ENCODE data around the gene RNF150.
"Not testable (repeated sequence)": the region's sequence is repeated elsewhere in the genome, so short reads cannot be mapped to it uniquely, and the experiment has no call there.

RNF150 gene

DNA sequence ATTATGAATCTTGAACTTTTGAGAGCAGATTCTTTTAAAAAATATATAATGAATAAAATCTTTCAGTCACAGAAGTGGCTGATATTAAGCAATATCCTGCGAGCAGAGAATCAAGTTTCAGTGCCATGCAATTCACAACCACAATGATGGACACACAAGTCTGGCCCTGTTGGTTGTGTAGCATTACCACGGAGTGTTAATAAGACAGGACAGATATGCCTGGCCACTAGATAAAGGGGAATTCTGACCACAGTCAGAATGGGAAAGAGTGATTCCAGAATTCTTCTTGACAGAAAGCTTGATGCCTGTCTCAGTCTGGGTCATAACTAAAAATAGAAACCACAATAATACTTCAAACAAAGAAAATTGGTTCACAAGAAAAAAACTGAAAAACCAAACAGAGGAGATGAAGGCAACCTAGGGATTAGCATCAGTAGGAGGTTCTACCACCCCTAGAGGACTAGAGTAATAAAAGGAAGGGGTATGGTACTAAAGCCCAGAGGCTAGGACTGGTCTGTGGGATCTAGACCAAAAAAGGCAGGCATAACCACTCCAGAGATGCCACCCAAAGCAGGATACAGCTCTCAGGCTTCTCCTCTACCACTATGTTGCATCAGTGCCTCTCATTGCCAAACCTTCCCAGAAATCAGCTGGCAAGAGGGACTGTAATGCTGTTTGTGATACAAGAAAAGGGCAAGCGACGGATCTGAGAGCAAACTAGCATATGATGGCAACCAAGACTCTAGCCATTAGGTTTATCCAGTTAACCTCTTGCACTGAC, 59.0 kb downstream of the RNF150 start:
- DNase-seq: no peak

DNA sequence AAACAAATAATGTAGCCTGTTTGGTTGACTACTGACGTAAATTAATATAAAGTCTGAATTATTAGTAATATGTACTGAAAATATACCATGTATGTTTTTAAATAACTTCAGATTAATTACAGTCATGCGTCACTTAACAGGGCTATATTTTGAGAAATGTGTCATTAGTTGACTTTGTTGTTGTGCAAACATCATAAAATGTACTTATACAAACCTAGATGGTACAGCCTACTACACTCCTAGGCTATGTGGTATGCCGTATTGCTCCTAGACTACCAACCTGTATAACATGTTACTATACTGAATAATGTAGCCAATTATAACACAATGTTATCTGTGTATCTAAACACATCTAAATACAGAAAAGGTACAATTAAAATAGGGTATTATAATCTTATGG, 66.6 kb downstream of the RNF150 start:
- no peak for DNase-seq

DNA sequence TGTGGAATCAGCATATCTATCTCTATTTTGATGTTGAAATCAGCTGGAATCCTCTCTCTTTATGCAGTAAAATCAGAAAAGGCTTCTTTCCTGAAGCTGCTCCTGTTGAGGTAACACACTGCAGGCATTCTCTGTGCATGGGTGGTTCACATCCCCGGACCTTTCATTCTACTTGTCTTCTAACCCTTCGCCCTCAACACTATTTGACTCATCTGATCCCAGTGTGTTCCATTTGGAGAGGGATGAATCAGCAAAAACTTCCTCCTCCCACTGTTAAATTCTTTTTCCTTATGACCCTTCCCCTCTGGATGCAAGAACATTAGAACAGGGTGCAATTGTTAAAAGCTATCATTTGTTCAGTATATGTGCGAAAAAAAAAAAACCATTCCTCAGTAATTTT, 67.4 kb downstream of the RNF150 start:
- DNase-seq: no peak

DNA sequence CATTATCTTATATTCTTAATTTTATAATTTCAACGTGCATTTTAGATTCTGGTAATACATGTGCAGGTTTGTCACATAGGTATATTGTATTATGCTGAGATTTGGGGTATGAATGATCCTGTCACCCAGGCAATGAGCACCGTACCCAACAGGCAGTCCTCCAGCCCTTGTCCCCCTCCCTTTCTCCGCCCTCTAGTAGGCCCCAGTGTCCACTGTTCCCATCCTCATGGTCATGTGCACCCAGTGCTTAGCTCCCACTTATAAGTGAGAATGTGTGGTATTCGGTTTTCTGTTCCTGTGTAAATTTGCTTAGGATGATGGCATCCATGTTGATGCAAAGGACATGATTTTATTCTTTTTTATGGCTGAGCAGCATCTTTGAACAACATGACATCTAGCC, 70.6 kb downstream of the RNF150 start:
- DNase-seq: no peak

DNA sequence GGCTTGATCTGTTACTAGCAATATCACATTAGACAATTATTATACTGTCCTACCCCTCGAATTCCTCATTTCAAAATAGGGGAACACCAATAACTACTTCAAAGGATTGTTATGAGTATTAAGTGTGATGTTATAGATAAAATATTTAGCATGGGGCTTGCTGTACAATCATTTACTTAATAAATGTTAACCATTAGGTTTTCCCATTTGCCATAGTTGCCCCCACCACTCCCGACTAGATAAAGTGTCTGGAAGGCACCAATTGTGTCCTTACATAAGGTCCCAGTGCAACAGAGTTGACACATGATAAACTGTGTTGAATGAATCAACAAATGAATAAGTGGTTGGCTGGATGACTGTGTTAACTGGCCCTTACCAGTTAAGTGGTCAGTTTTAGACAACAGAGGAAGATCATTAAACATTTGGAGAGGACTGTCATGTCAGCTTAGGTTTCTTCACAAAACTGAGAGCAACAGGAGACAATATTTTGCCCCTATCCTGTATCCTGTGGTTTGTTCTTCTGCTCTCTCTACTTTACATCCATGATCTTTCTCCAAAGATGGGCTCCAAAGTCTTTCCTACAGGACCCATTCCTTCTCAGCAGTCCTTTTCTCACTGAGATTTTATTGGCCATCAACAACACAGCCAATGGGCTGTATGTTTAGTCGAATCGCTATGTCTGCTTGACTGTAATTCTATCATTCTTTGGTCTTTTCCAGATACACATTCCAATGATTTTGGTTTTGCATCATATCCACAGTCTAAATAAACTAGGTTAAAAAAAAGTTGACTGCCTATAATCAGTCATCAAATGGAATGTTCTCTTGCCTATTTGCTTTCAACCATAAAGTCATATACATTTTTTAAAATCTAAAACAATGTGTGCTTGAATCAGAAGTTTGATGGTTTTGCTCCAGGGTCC, 74.4 kb downstream of the RNF150 start:
- DNase-seq: peak; percentile 91

DNA sequence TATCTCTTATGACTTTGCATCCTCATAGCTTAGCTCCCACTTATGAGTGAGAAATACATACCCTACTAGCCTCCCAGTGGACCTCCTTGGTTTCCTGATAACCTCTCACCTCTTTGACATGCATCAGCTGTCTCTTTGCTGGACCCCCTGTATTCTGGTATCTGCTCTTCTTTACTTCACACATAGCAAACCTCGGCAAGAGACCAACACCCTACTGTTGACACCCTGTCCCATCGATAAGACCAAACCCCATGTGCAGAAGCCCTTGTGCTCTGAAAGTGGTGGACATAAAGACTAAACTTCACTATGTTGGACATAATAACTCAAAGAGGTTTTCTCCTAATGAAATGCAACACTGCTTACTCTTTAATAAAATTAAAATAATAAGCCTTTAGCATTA, 75.7 kb downstream of the RNF150 start:
- no peak for DNase-seq

DNA sequence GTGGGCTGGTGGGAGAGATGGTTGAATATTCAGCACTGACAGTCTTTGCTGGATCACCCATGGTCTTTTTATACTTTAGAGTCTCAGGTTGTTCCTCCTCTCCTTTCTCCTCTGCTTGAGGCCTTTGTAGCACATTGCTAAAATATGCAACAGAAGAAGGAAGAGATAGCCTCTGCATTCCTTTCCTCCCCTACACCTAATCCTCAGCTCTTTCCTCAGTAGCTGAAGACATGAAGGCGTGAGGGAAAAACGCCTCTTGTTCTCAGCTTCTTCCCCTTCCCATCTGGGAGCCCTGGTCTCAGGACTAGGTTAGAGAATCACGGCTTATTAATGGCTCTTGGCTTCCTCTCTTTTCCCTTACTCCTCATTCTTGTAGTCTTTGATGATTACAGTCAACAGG, 76.8 kb downstream of the RNF150 start:
- DNase-seq: no peak

DNA sequence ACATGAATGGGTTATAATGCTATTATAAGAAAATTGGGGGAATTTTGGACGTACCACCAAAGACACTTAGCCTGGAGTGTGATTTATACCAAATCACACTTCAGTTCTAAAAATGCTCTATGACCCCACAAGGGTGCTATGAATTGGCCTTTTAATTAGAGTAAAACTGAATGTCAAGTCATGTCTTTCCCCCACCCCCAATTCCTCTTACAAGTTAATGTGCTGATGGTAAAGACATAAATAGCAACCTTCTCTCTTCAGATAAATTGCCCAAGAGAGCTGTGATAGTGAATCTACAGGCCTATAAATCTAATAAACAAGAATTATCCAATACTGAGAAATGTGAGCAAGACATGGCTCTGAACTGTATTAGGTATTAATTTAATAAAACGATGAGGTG, 78.8 kb downstream of the RNF150 start:
- DNase-seq: no peak

DNA sequence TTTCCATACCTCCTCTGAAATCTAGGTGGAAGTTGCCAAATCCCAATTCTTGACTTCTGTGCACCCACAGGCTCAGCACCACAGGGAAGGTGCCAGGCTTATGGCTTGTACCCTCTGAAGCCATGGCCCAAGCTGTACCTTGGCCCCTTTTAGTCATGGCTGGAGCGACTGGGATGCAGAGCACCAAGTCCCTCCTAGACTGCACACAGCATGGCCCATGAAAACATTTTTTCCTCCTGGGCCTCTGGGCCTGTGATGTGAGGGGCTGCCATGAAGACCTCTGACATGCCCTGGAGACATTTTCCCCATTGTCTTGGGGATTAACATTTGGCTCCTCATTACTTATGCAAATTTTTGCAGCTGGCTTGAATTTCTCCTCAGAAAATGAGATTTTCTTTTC, 82.3 kb downstream of the RNF150 start:
- DNase-seq: not testable (repeated sequence)

DNA sequence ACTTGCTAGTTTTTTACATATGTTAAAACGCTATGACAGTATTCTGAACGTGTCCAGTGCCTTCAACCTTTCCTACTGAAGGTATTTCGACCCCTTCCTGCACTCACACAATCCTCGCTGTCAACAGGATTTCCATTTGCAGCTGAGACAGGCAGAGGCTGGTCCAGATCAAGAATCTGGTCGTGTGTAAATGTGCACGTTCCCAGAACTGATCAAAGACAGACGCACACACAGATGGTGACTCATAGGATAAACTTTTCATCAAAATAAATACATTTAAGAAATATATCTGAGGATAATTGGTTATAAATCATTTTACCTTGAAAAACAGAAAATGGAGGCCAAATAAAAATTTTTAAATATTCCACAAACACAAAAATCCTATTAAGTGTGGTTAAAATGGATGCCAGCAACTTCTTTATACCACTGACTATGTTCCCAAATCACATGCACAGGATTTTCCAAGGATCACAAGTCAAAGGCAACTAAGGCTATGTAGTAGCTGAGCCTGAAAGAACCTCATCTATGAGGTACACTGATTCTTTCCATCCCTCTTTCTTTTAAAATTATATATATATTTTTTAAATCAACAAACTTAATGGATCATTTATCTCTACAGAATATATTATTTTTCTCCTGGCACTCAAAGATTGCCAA, 85.9 kb downstream of the RNF150 start:
- peak; percentile 90 for DNase-seq

DNA sequence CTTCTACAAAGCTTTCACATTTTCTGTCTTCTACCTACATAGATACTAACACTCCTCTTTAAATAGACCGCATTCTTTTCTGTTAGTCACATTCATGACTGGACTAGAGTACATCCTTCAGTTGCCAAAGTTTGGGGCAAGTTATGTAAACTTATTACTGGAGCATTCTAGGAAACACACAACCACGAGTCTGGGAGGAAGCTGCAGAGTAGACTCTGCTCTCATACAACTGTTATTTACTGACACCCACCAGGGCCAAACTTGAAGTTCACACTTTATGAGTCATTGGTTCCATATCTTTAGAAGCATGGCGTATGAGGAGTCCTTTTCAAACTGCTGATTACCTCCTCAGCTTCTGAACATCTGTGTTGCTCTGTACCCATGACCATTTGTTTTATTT, 87.0 kb downstream of the RNF150 start:
- peak; percentile 99 for DNase-seq

DNA sequence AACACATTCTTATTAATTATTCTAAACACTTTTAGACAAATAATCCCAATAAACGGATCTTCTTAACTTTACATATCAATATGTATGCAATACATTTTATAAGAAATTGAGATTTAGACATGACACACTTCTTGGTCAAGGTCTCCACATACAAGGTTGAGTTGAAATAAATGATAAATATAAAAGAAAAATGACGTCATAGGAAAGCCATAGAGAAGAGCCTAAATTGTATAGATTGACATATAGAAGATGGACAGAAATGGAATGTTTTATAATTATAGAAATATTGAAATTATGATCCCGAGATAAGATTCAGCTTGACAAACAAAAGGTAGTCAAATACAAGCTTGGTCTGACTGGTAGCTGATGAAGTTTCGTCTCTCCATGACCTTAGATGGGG, 87.4 kb downstream of the RNF150 start:
- DNase-seq: no peak

DNA sequence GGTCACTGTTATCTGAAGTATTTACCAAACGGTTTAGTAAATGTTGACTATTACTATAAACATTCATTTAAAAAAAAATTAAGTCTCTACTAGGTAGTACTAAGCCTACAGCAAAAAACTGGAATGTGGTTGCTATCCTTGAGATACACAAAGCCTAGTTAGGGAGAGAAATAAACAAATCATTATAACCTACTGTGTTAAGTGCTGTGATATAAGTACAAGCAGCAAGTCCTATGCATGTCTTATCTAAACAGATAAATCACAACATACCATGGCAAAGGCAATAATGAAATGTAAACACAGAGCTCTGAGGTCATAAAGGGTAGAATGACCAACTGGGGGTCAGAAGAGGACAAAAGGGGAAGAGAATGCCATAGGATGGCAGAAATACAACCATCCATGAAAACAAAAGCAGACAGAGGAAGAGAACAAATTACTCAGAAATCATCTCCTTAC, 92.2 kb downstream of the RNF150 start:
- no peak for DNase-seq

DNA sequence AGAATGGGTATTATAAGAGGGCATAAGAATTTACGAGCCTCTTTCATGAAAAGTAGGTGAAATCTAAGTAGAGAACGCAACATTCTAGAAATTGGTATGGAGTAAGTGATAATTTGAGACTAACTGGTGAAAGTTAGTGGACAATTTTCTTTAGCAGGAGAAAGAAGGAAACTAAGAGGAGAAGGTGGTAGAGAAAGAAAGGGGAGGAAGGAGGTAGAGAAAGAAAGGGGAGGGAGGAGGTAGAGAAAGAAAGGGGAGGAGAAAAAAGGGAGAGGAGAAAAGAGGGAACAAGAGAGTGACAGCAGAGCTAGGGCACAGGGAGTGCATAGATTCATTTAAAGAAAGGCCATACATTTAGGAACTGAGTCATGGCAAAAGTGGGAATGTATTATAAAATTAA, 94.1 kb downstream of the RNF150 start:
- no peak for DNase-seq

DNA sequence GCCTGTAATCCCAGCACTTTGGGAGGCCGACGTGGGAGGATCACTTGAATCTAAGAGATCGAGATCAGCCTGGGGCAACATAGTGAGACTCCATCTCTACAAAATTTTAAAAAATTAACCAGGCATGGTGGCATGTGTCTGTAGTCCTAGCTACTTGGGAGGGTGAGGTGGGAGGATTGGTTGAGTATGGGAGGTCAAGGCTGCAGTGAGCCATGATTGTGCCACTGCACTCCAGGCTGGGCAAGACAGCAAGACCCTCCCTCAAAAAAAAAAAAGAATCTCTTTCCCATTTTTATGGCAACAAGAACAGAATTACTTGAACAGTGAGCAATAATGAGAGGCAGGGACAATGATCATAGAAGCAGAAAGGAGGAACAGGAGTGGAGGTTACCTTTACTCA, 94.8 kb downstream of the RNF150 start:
- no peak for DNase-seq

DNA sequence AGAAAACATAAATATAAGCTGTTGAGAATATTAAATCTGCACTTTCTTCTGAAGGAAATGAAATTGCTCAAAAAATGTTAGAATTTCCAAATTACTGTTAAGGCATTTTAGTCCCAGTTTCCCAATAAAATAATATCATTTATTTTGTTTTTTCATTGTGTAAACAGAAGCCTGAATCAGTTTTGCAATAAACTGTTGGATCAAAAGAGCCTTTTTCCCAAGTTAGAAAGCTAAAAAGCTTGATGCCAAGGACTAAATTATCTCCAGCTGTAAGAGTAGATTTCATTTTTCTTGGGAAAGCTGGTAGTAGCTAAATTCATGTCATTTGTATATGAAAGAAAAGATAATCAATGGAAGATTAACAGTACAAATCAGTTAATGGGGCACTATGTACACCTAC, 95.8 kb downstream of the RNF150 start:
- DNase-seq: no peak

DNA sequence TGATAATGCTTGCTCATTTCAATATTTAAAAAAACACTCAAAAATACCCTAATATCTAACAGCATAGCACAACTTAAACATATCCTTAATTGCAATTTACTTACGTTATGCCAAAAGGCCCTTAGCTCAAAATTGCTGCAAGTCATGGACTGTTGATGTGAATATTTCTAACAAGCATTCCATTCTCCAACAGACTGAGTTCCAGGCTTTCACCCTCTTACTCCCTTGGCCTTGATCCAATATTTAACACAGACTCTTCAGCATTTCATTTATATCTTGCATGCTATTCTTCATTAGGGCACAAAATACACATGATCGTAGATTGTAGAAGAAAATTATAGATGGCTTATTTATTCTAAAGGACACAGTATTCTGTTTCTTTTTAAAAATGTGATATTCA, 96.5 kb downstream of the RNF150 start:
- DNase-seq: peak; percentile 38

DNA sequence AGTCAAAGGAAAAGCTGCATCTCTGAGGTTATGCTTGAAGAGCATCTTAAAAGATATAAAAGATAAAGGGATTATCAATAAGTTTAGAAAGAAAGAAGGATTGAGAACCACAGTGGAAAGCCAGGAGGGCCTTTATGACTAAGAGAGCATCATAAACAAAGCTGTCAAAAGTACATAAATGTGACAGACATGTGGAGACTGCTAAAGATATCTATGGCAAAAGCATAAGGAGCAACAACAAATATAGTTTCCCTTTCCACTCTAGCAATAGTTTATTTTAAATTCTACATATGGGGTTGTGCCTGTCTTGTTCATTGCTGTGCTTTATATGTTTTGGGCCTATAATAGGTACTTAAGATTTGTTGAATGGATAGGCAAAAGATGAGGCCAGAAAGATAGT, 97.3 kb downstream of the RNF150 start:
- no peak for DNase-seq

DNA sequence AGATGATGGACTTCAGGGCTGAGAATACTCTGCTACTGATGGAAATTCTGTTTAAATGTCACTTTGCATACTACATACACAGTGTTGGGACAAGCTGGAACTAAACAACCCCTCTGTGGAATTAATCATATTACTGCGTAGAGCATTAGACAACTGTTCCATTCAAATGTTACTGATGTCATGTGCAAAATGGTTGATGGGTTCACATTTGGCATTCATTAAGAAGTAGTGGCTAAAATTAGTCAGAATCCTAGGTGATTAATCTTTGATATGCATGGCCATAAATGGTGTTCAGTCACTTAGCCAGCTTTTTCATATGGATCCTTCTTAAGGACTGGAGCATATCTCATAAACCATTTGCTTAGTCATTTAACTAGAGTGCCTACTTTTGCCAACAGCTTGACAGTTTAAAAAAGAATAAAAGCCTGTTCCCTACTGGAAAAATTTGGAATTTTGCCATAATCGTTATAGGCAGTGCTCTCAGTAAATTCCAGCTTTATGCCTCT, 105.2 kb downstream of the RNF150 start:
- peak; percentile 98 for DNase-seq

DNA sequence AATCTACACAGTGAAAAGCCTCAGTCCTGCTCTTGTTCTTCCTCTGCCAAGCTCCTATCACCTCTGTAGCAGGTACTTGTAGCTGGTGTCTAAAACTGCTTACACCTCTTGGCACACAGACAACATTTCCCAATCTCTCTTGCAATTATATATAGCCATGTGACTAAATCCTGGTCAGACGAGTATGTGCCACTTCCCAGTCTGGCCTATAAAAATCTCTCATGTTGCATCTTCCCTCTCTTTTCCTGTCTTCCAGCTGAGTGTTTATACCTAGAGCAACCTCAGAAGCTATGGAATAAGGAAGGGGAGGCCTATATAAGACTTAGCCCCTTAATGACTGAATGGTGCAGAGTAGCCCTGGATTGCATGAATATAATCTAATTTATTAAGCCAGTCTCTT, 105.8 kb downstream of the RNF150 start:
- peak; percentile 73 for DNase-seq

DNA sequence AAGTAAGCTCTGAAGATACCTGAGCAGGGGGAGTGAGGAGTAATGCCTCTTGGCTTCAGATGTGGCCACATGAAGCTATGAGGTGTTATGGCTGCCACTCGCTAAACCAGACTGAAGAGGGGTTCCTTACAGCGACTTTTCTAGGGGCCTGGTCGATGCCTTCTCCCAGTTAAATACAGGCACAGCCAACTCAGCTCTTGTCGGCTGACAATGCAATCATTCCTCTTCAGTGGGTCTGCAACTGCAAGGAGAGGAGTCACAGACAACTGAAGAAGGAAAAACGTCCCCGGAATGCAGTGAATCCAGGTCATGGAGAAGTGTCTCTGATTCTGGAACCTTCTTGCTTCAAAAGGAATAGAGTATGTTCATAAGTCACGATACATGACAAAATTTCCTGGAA, 106.4 kb downstream of the RNF150 start:
- DNase-seq: peak; percentile 39

DNA sequence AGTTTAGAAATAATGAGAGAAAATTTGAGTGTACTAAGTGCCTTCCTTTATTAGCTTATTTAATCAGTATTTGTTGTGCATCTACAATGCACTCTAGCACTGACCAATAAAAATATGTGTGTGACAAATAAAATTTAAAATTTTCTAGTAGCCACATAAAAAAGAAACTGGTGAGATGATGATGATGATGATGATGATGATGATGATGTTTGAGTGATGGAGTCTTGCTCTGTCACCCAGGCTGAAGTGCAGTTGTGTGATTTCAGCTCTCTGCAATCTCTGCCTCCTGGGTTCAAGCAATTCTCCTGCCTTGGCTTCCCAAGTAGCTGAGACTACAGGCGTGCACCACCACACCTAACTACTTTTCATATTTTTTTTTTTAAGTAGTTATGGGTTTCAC, 110.2 kb downstream of the RNF150 start:
- DNase-seq: no peak

DNA sequence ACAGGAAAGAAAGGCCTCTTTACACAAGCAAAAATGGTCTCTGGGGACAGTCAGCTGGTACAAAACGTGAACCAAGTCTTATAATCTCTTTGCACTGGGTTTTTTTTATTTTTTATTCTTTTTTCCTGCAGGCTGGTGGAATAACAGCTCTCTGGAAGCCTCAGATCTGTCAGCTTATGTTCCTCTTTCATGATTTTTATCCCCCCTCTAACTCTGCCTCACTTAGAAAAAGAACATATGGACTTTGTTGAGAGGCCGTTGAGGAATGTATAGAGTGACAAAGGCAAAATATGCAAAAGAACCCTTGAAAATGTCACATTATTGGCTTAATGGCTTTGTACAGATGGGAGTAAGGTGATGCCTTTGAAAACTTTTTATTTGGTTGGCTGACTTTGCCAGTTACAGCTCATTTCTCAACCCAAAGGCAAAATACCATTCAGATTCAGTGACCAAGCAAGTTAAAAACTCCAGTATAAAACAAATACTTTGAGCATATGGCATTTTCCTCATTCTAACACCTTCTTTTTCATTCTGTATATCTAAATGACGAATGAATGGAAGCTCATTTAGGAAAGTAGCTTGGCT, 111.1 kb downstream of the RNF150 start:
- peak; percentile 54 for DNase-seq

Data from fibroblast of skin of right biceps (primary cell).